Measurements from ENCODE around the gene SLC38A11.

Gene SLC38A11

GRCh38 chr2:164920430-164920829 is 34.9 kb downstream of the SLC38A11 start:
- H3K4me3 ChIP-seq (ENCODE audit: low read length), result peak overlapping the region; percentile 49
- DNase-seq (ENCODE audit: low read depth), result peak; percentile 90
- no peak for TF ChIP-seq CTCF (conservative IDR thresholded peaks at IDR 0.05; ENCODE audit: low read length)

- peak; percentile 51 for TF ChIP-seq CTCF (conservative IDR thresholded peaks at IDR 0.05; ENCODE audit: low read length)
- peak; percentile 27 for DNase-seq (ENCODE audit: low read depth)
- H3K4me3 ChIP-seq (ENCODE audit: low read length), result no peak overlapping the region
These were observed 37.9 kb downstream of the SLC38A11 start for GRCh38 chr2:164917296-164917903.

GRCh38 chr2:164915566-164915965 is 39.8 kb downstream of the SLC38A11 start:
- no peak overlapping the region for H3K4me3 ChIP-seq (ENCODE audit: low read length)
- no peak for DNase-seq (ENCODE audit: low read depth)
- TF ChIP-seq CTCF (conservative IDR thresholded peaks at IDR 0.05; ENCODE audit: low read length), result no peak

GRCh38 chr2:164913640-164914350 is 41.5 kb downstream of the SLC38A11 start:
- no peak overlapping the region for H3K4me3 ChIP-seq (ENCODE audit: low read length)
- peak; percentile 28 for DNase-seq (ENCODE audit: low read depth)
- TF ChIP-seq CTCF (conservative IDR thresholded peaks at IDR 0.05; ENCODE audit: low read length), result peak; percentile 51

- TF ChIP-seq CTCF (conservative IDR thresholded peaks at IDR 0.05; ENCODE audit: low read length), result no peak
- no peak for DNase-seq (ENCODE audit: low read depth)
- no peak overlapping the region for H3K4me3 ChIP-seq (ENCODE audit: low read length)
These were observed 42.3 kb downstream of the SLC38A11 start for GRCh38 chr2:164913011-164913410.

GRCh38 chr2:164911832-164912231 is 43.5 kb downstream of the SLC38A11 start:
- TF ChIP-seq CTCF (conservative IDR thresholded peaks at IDR 0.05; ENCODE audit: low read length), result no peak
- DNase-seq (ENCODE audit: low read depth), result no peak
- H3K4me3 ChIP-seq (ENCODE audit: low read length), result no peak overlapping the region

Measured in AG10803 (cell line).